ENCODE results near the gene TFF3. TPM values are rescaled to one million over a fixed set of nuclear protein-coding genes. Genes with fewer than 3 reads are reported as not detected.

TFF3 gene
- total and polyA plus RNA-seq, 2 of the 13 experiments (the other 11 are each of a cell fraction or from before 2014, with no cell fraction given): 14.2 to 26.9 TPM

- no peak for TF ChIP-seq ZBTB10 (CRISPR knock-in tag; IDR thresholded peaks at IDR 0.05; ENCODE audit: borderline replicate concordance)
- no peak for TF ChIP-seq STAT5B (CRISPR knock-in tag; IDR thresholded peaks at IDR 0.05)
These were observed 46.1 kb upstream of the TFF3 start (continued) for GRCh38 chr21:42361286-42361685.

GRCh38 chr21:42360317-42360716, 45.1 kb upstream of the TFF3 start:
- WGBS (ENCODE audit: low lambda C conversion rate): 47% methylated on average over 2 of the region's 2 CpGs
- no peak for ATAC-seq
- Histone ChIP-seq H3K27me3 (ENCODE audit: control insufficient read depth in 1 of 2, insufficient read depth in 2 of 2, low read length in 2 of 2) (peaks cover 0 to 10% of the 10 kb centered on the region in 2 experiments; a peak in 3 of 5 replicates), H2AFZ (ENCODE audit: low read length) (no peak overlapping the region), H3K4me2 (ENCODE audit: low read depth, low read length) (no peak overlapping the region), H3K36me3 (replicated peaks in 1 of 2; ENCODE audit: control insufficient read depth in 1 of 2, insufficient read depth in 2 of 2, low read length in 2 of 2) (no peaks in the 10 kb centered on the region), H3K4me1 (ENCODE audit: insufficient read depth, low read length) (peaks cover 25% of the 10 kb centered on the region), H3K4me3 (replicated peaks in 1 of 3; ENCODE audit: insufficient read depth in 1 of 3, low read depth in 2 of 3, low read length in 3 of 3) (no peak overlapping the region), H3K79me2 (ENCODE audit: insufficient read depth, low read length) (no peaks in the 10 kb centered on the region), H3K9me3 (ENCODE audit: low read length) (no peaks in the 10 kb centered on the region; the same call in 1 of the 2 replicates), H3K27ac (ENCODE audit: extremely low read length, insufficient read depth, low read length) (no peak overlapping the region), H3K9ac (ENCODE audit: insufficient read depth, low read depth, low read length) (no peak overlapping the region), H4K20me1 (ENCODE audit: insufficient read depth, low read length) (no peaks in the 10 kb centered on the region)
- FAIRE-seq: no peak
- CTCF ChIA-PET (ENCODE audit: low intra/inter-chr PET ratio, low total read pairs): interaction anchor here (1.2 kb wide), 1 partner anchor 90 kb away, joined by 4 read pairs; no protein-coding TSS in a partner anchor
- intact Hi-C loops (cut with micrococcal nuclease; ENCODE audit: unreplicated experiment) (no loop called here), in situ Hi-C loops (cut with HindIII; ENCODE audit: extremely low pct_ligation_motif_present, low pct_unique_long_range_greater_than_20kb) (no loop called here)
- BruUV-seq (replicated peaks): no TSS peak
- DNase-seq (ENCODE audit: low spot score): peak; percentile 24
- POLR2A ChIA-PET: no interaction called here
- TF ChIP-seq CTCF (CRISPR knock-in tag; IDR thresholded peaks at IDR 0.05) (peak; percentile 71), CAMTA2 (CRISPR knock-in tag; IDR thresholded peaks at IDR 0.05; ENCODE audit: borderline replicate concordance) (no peak), ZNF792 (CRISPR knock-in tag; IDR thresholded peaks at IDR 0.05) (no peak), IKZF4 (CRISPR knock-in tag; IDR thresholded peaks at IDR 0.05; ENCODE audit: borderline replicate concordance, low read depth, not compliant biosample characterization) (no peak), ZNF280D (CRISPR knock-in tag; IDR thresholded peaks at IDR 0.05) (peak; percentile 75; the same call in 1 of the 2 replicates), ZNF503 (CRISPR knock-in tag; IDR thresholded peaks at IDR 0.05) (no peak), ZMYM3 (CRISPR knock-in tag; IDR thresholded peaks at IDR 0.05) (0 out of 2 replicates have a peak, but pooled peaks have one; percentile 38), SRSF1 (optimal IDR thresholded peaks at IDR 0.05; ENCODE audit: low read depth, low read length) (no peak), PITX1 (CRISPR knock-in tag; IDR thresholded peaks at IDR 0.05) (no peak), ZNF292 (CRISPR knock-in tag; IDR thresholded peaks at IDR 0.05; ENCODE audit: borderline replicate concordance, low read depth) (no peak)
